ENCODE measurements around the gene STK32B.
"Not testable (repeated sequence)": the region's sequence is repeated elsewhere in the genome, so short reads cannot be mapped to it uniquely, and the experiment has no call there.

The STK32B gene

DNA sequence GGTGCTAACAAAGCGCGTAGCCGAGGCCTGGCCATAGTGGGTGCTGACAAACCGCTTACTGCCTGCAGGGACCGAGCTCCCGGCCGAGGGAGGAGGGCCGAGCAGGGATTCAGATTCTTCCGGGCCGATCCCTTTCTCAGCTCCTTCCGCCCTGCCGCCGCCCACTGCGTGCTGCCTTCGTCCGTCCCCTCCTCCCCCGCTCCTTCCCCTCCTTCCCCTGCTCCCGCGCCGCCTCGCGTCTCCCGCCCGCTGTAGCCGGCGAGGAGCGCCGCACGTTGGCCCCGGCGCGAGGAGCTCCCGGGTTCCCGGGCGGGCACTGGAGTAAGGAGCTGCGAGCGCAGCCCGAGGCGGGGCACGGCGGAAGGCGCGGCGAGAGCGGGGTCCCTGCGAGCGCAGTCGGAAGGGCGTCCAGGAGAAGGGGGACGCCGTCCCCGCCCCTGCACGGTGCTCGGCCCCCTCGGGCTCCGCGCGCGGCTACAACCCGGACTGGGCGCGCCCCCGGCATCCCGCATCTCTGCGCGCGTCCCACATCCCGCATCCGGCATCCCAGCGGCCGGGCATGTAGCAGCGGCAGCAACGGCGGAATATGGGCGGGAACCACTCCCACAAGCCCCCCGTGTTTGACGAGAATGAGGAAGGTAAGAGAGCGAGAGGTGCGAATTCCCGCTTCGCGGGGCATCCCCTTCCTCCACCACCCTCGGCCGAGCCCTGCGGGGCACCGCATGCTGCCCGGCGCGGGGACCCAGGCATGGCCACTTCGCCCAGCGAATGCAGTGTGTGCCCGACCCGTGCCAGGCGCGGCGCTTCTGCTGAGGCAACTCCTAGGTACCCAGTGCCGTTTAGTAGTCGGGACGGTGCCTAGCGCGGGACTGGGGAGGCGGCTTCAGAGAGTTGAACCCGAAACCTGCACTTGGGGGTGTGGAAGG is at the start of gene STK32B:
Gene STK32B, plus strand, starts transcription at position 203 of the 926 bp plus-strand sequence.
- H3K36me3 Mint-ChIP-seq: no peaks in the 10 kb centered on the region
- H3K9me3 Mint-ChIP-seq: peaks cover 2% of the 10 kb centered on the region
- H3K27me3 Mint-ChIP-seq: peaks cover 21% of the 10 kb centered on the region
- DNase-seq (ENCODE audit: low spot score in 2 of 2): no peak
- peak within 1 kb of the TSS; percentile 68 for H3K4me3 Mint-ChIP-seq
- H3K27ac Mint-ChIP-seq: no peak within 1 kb of the TSS
- H3K4me1 Mint-ChIP-seq: peaks cover 5% of the 10 kb centered on the region
- no peak for ATAC-seq (ENCODE audit: low read depth)

DNA sequence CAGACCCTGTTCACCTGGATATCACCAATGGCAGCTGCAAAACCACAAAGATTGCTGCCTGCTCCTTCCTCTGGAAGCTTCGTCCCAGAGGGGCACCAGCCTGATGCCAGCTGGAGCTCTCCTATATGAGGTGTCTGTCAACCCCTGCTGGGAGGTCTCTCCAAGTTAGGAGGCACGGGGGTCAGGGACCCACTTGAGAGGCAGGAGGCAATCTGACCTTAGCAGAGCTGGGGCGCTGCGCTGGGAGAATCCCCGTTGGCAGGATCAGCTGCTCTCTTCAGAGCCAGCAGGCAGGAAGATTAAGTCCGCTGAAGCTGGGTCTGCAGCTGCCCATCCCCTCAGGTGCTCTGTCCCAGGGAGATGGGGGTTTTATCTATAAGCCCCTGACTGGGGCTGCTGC is 49.6 kb upstream of the STK32B start:
- H3K27me3 Mint-ChIP-seq: peaks cover 21% of the 10 kb centered on the region
- not testable (repeated sequence) for H3K9me3 Mint-ChIP-seq; H3K4me3 Mint-ChIP-seq; H3K36me3 Mint-ChIP-seq; DNase-seq (ENCODE audit: low spot score in 2 of 2); H3K27ac Mint-ChIP-seq; ATAC-seq (ENCODE audit: low read depth); H3K4me1 Mint-ChIP-seq

DNA sequence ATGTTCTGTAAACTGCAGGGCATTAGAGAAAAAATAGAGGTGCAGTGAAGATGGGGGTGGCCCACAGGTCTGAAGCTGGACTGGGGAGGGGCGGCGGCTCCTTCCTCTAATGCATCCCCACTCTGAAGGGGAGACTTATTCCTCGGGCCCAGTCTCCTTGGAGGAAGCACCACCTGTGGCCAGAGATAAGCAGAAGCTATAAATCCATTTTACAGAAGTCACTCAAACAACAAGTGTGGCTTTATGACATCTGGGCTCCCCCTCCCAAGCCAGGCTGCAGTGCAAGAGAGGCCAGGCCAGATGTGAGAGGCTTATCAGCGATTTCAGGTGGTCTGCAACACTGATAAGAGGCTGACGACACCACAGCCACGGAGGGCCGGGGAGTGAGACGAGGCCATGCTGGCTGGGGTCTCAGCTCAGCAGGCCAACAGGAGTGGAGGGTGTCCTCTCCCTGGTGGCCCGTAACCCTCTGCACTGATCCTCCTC is 47.9 kb upstream of the STK32B start:
- H3K4me1 Mint-ChIP-seq: no peaks in the 10 kb centered on the region
- no peaks in the 10 kb centered on the region for H3K9me3 Mint-ChIP-seq
- ATAC-seq (ENCODE audit: low read depth): no peak
- no peak for DNase-seq (ENCODE audit: low spot score in 2 of 2)
- H3K4me3 Mint-ChIP-seq: no peak overlapping the region
- no peak overlapping the region for H3K27ac Mint-ChIP-seq
- no peaks in the 10 kb centered on the region for H3K36me3 Mint-ChIP-seq
- H3K27me3 Mint-ChIP-seq: peaks cover 21% of the 10 kb centered on the region

DNA sequence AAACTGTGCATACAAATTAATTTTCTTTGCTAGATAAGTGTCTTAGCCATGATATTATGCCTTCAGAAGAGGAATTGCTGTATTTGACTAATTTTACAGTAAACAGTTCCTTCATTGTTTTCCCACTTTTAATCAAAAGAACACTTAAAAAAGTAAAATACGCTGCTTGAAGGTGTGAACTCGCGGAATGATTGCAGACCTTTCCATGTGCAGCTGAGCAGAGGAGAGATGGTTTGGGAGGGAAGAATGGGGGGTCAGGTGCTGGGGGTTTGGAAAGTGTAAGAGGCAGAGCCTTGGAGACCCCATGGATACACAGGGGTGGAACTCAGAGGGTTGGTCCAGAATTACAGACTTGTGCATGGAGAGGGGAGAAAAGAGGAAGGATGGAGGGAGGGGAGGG is 47.4 kb upstream of the STK32B start:
- no peak overlapping the region for H3K27ac Mint-ChIP-seq
- H3K36me3 Mint-ChIP-seq: no peaks in the 10 kb centered on the region
- DNase-seq (ENCODE audit: low spot score in 2 of 2) (no peak), ATAC-seq (ENCODE audit: low read depth) (no peak)
- peaks cover under 1% of the 10 kb centered on the region for H3K9me3 Mint-ChIP-seq
- peaks cover 21% of the 10 kb centered on the region for H3K27me3 Mint-ChIP-seq
- H3K4me1 Mint-ChIP-seq: no peaks in the 10 kb centered on the region
- H3K4me3 Mint-ChIP-seq: no peak overlapping the region

DNA sequence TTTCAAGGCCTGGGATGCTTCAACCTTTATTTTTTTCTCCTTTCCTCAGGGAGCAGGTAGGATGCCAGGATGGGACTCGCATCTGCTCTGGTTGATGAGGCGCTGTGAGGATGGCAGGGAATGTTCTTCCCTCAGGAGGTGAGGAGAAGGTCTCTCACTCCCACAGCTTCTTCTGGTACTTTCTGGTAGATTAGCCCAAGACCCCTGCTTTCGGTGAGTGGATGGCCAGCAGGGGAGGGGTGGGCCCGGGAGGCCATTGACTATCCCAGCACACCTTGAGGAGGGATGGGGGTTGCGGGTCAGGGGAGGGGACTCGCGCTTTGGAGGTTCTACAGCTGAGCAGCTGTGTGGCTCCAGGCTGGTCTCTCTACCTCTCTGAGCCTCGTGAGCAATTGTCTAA is 46.8 kb upstream of the STK32B start:
- Mint-ChIP-seq H3K9me3 (peaks cover 2% of the 10 kb centered on the region), H3K4me3 (no peak overlapping the region), H3K27ac (no peak overlapping the region), H3K27me3 (peaks cover 19% of the 10 kb centered on the region), H3K36me3 (no peaks in the 10 kb centered on the region), H3K4me1 (no peaks in the 10 kb centered on the region)
- ATAC-seq (ENCODE audit: low read depth) (no peak), DNase-seq (ENCODE audit: low spot score in 2 of 2) (no peak)

DNA sequence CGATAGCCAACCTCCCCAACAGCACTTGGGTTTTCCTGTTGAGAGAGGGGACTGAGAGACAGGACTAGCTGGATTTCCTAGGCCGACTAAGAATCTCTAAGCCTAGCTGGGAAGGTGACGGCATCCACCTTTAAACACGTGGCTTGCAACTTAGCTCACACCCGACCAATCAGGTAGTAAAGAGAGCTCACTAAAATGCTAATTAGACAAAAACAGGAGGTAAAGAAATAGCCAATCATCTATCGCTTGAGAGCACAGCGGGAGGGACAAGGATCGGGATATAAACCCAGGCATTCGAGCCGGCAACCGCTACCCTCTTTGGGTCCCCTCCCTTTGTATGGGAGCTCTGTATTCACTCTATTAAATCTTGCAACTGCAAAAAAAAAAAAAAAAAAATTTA is 44.3 kb upstream of the STK32B start:
- H3K27me3 Mint-ChIP-seq: peaks cover 20% of the 10 kb centered on the region
- ATAC-seq (ENCODE audit: low read depth); H3K4me1 Mint-ChIP-seq; H3K9me3 Mint-ChIP-seq; DNase-seq (ENCODE audit: low spot score in 2 of 2); H3K4me3 Mint-ChIP-seq; H3K27ac Mint-ChIP-seq; H3K36me3 Mint-ChIP-seq: not testable (repeated sequence)

DNA sequence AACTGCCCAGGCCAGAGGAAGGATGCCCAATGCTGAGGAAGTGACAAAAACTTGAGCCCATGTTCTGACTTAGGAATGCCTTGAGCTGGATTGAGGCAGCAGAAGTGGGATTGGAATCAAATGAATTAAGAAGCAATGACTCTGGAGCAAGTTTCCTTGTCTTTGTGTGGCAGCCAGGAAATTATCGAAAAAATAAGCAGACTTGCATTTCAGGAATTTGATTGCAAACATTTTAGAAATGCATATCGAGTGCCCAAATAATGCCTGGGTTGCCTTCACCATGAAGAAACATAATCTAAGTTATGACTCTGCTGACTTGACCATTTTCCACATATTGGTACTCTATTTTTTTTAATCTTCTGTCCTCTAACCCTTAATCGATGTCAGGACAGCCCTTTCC is 41.5 kb upstream of the STK32B start:
- DNase-seq (ENCODE audit: low spot score in 2 of 2) (no peak), ATAC-seq (ENCODE audit: low read depth) (no peak)
- H3K27me3 Mint-ChIP-seq: peaks cover 10% of the 10 kb centered on the region
- H3K9me3 Mint-ChIP-seq: peaks cover 6% of the 10 kb centered on the region
- H3K27ac Mint-ChIP-seq: no peak overlapping the region
- H3K36me3 Mint-ChIP-seq: peaks cover 1% of the 10 kb centered on the region
- H3K4me1 Mint-ChIP-seq: no peaks in the 10 kb centered on the region
- H3K4me3 Mint-ChIP-seq: no peak overlapping the region

DNA sequence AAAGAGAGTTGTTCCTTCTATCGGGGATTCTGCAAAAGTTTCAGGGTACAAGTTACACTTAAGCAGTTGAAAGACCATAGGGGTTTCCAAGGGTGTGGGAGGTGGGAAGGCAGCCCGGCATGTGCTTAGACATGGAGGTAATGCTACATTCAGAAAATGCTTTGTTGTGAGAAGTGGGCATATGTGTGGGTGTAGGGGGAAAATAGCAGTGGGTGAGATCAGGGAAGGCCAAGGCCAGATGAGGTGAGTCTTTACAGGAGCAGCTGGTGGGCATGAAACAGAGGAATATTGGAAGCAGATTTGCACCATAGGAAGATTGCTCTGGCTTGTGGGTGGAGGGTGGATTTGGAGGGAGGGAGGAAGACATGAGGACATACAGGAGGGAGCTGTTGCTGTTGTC is 40.3 kb upstream of the STK32B start:
- DNase-seq (ENCODE audit: low spot score in 2 of 2) (no peak), ATAC-seq (ENCODE audit: low read depth) (no peak)
- Mint-ChIP-seq H3K4me1 (no peaks in the 10 kb centered on the region), H3K9me3 (peaks cover 6% of the 10 kb centered on the region), H3K27ac (no peak overlapping the region), H3K4me3 (no peak overlapping the region), H3K27me3 (peaks cover 12% of the 10 kb centered on the region), H3K36me3 (peaks cover 1% of the 10 kb centered on the region)

DNA sequence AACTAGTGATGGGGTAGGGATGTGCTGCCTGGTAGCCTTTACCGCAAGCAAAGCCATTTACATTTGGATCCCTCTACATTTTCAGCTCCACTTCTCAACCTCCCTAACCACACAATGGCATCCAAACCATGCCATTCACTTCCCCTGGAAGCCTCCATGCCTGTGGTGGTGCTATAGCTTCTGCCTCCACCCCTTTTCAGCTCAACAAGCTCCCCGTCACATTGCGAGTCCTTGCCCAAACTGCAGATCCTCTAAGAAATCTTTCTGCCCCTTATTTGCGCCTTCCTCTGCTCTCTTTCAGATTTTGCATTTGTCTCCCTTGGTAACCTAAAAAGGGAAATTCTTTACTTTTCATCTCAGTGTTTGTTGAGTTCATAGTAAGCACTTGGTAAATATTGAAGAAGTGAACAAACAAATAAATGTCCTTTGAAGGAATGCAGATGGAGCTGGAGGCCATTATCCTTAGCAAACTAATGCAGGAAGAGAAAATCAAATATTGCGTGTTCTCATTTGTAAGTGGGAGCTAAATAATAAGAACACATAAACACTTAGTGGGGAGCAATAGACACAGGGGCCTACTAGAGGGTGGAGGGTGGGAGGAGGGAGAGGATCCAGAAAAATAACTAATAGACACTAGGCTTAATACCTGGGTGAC is 38.9 kb upstream of the STK32B start:
- H3K9me3 Mint-ChIP-seq: peaks cover 6% of the 10 kb centered on the region
- peaks cover 15% of the 10 kb centered on the region for H3K27me3 Mint-ChIP-seq
- no peaks in the 10 kb centered on the region for H3K4me1 Mint-ChIP-seq
- no peak for ATAC-seq (ENCODE audit: low read depth)
- no peak for DNase-seq (ENCODE audit: low spot score in 2 of 2)
- peaks cover 1% of the 10 kb centered on the region for H3K36me3 Mint-ChIP-seq
- peak overlapping the region; percentile 25 for H3K27ac Mint-ChIP-seq
- no peak overlapping the region for H3K4me3 Mint-ChIP-seq

DNA sequence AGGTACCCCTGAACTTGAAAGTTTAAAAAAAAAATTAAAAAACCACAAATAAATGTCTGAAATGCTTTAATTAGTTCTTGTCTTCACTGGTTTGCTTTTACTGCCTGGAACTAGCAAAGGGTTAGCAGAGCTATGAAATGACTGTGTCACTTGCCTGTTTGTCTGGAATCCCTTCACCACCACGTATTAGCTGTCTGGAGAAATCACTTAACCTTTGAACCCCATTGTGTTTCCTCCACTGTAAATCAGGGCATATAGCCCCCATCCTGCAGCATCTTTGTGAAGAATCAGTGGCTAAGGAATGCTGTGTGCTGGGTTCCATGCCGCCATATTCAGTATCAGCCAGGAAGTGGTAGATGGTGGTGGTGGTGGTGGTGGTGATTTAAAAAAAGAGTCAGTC is 38.3 kb upstream of the STK32B start:
- no peak overlapping the region for H3K4me3 Mint-ChIP-seq
- peaks cover 6% of the 10 kb centered on the region for H3K9me3 Mint-ChIP-seq
- peaks cover 15% of the 10 kb centered on the region for H3K27me3 Mint-ChIP-seq
- no peaks in the 10 kb centered on the region for H3K4me1 Mint-ChIP-seq
- ATAC-seq (ENCODE audit: low read depth): no peak
- DNase-seq (ENCODE audit: low spot score in 2 of 2): no peak
- peaks cover 1% of the 10 kb centered on the region for H3K36me3 Mint-ChIP-seq
- no peak overlapping the region for H3K27ac Mint-ChIP-seq

DNA sequence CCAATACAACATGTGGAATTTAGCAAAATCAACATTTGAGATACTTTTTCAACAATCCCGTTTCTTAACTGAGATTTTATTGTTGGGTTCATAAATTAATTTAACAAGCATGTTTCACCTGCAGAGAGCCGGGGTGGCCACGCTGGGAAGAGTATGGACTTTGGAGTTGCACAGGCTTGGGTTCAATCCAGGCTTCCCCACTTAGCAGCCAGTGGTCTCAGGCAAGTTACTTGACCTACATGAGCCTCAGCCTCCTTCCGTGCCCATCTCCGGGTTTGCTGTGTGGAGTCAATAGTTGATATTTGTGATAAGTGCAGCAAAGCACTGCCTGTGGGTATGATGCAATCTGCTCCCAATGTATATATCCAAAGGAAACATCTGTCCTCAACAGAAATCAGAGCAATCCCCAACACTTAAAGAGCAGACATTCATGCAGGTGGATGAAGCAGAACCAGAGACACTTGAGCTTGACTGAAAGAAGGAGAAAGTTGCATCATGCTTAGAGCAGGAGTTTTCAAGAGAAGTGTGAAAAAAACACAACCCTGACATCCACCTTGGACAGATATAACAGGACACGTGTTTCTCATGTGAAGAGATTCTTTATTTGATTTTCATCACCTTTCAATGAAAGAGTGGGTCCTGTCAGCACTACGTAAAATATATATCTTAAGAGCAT is 37.1 kb upstream of the STK32B start:
- ATAC-seq (ENCODE audit: low read depth) (no peak), DNase-seq (ENCODE audit: low spot score in 2 of 2) (no peak)
- Mint-ChIP-seq H3K4me3 (no peak overlapping the region), H3K27me3 (peaks cover 15% of the 10 kb centered on the region), H3K36me3 (peaks cover 1% of the 10 kb centered on the region), H3K9me3 (peaks cover 4% of the 10 kb centered on the region), H3K27ac (no peak overlapping the region), H3K4me1 (no peaks in the 10 kb centered on the region)

DNA sequence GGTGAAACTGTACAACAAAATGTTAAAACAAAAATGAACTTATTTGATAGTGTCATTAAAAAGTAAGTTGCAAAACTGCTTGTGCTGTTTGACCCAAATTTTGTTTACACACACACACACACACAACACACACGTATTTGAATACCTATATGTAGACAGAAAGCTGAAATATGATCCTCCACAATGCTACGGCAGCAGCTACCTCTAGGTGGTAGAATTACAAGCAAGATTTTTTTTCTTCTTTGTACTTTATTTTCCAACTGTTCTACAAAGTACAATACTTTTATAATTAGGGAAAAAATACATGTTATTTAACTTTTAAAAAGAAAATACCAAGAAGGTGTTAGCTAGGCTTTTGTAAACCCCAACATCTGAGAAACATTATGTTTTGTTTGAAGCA is 33.2 kb upstream of the STK32B start:
- Mint-ChIP-seq H3K4me3 (no peak overlapping the region), H3K36me3 (no peaks in the 10 kb centered on the region), H3K27me3 (peaks cover 10% of the 10 kb centered on the region), H3K9me3 (peaks cover 2% of the 10 kb centered on the region), H3K4me1 (no peaks in the 10 kb centered on the region), H3K27ac (no peak overlapping the region)
- no peak for ATAC-seq (ENCODE audit: low read depth)
- DNase-seq (ENCODE audit: low spot score in 2 of 2): no peak

DNA sequence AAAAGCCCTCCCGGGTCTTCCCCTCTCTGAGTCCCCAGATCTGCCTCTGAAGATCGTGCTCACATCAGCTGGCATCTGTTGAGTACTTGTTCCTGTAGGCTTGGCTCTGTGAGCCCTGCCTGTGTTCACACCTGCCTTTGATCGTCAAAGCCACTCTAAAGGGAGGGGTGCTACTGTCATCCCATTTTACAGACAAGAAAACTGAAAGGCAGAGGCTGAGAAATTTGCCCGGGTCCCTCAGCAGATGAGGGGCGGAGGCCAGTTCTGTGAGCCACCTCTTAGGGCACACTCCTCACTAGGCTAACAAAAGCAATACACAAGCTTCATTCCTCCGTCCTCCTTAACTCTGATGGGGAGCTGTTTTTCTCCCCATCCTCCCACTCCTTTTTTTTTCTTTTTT is 32.7 kb upstream of the STK32B start:
- Mint-ChIP-seq H3K9me3 (peaks cover 2% of the 10 kb centered on the region), H3K27me3 (peaks cover 10% of the 10 kb centered on the region), H3K4me1 (no peaks in the 10 kb centered on the region), H3K36me3 (no peaks in the 10 kb centered on the region), H3K4me3 (no peak overlapping the region), H3K27ac (no peak overlapping the region)
- no peak for ATAC-seq (ENCODE audit: low read depth)
- no peak for DNase-seq (ENCODE audit: low spot score in 2 of 2)

DNA sequence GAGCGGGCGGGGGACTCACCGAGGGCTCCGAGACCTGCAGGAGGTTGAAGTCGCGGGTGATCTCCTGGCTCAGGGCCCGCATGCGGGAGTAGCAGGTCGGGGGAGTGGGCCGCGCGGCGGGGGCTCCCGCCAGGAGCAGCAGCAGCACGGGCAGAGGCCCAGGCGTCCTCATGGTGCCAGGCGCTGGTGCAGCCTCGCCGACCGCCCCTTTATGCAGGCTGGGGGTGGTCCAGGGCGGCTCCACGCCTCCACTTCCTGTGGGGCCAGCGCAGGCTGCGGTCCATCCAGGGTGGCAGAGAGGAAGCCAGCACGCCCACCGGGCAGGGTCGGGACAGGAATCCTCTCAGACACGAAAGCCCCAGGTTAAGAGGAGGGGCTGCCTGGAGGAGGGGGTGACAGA is 32.0 kb upstream of the STK32B start, which contains the start of gene CYTL1:
Gene CYTL1, minus strand, starts transcription at position 185 of the 400 bp plus-strand sequence. Its CDS starts 13 bp downstream, at position 172.
- Mint-ChIP-seq H3K27me3 (peaks cover 8% of the 10 kb centered on the region), H3K4me3 (no peak within 1 kb of the TSS), H3K4me1 (no peaks in the 10 kb centered on the region), H3K27ac (no peak within 1 kb of the TSS), H3K9me3 (peaks cover 2% of the 10 kb centered on the region), H3K36me3 (no peaks in the 10 kb centered on the region)
- no peak for ATAC-seq (ENCODE audit: low read depth)
- no peak for DNase-seq (ENCODE audit: low spot score in 2 of 2)

All from memory B cell (primary cell).